ENCODE measurements around the gene DPP7. TPM values are rescaled to one million over a fixed set of nuclear protein-coding genes. Genes with fewer than 3 reads are reported as not detected.

DPP7 gene
- total and polyA plus RNA-seq, 3 donors from 2014 or later, result 207 to 242 (median 215) TPM

GRCh38 chr9:137117269-137117731 lies 2.8 kb upstream of the DPP7 start:
- TF ChIP-seq POLR2A (IDR thresholded peaks at IDR 0.05) (no peak), CTCF (IDR thresholded peaks at IDR 0.05) (no peak)
- Histone ChIP-seq H3K9me3 (no peaks in the 10 kb centered on the region), H3K27me3 (no peaks in the 10 kb centered on the region), H3K36me3 (ENCODE audit: low read depth, missing control alignments) (no peaks in the 10 kb centered on the region), H3K27ac (no peak overlapping the region), H3K4me3 (no peak overlapping the region), H3K4me1 (peaks cover 22% of the 10 kb centered on the region)
- 65 to 81% methylated on average over 9 to 15 of the region's 15 CpGs for WGBS, 2 donors
- DNase-seq, result no peak
- intact Hi-C loops (cut with DNase I; ENCODE audit: low total_unique reads), result loop anchor here (10.0 kb wide), 1 partner anchor 108 kb away; the partner anchor contains the start of genes CYSRT1, RNF208 and RNF224

GRCh38 chr9:137116728-137117127 lies 2.2 kb upstream of the DPP7 start:
- H3K27me3 ChIP-seq, result no peaks in the 10 kb centered on the region
- peak overlapping the region in 1 of 2 donors; percentile 32 for H3K27ac ChIP-seq
- H3K4me3 ChIP-seq, result no peak overlapping the region
- WGBS, 2 donors, result 44 to 60% methylated on average over 17 of the region's 17 CpGs
- no peaks in the 10 kb centered on the region for H3K9me3 ChIP-seq
- peak; percentile 45 for DNase-seq
- H3K4me1 ChIP-seq, result peaks cover 22% of the 10 kb centered on the region
- H3K36me3 ChIP-seq (ENCODE audit: low read depth, missing control alignments), result no peaks in the 10 kb centered on the region
- intact Hi-C loops (cut with DNase I; ENCODE audit: low total_unique reads), result loop anchor here (10.0 kb wide), 1 partner anchor 108 kb away; the partner anchor contains the start of genes CYSRT1, RNF208 and RNF224
- TF ChIP-seq POLR2A (IDR thresholded peaks at IDR 0.05) (no peak), CTCF (IDR thresholded peaks at IDR 0.05) (no peak)

GRCh38 chr9:137116027-137116507 lies 1.5 kb upstream of the DPP7 start:
- no peak for DNase-seq
- intact Hi-C loops (cut with DNase I; ENCODE audit: low total_unique reads), result loop anchor here (10.0 kb wide), 1 partner anchor 109 kb away; the partner anchor contains the start of genes CYSRT1, RNF208 and RNF224
- Histone ChIP-seq H3K27ac (peak overlapping the region; percentile 32 to 39), H3K4me3 (no peak overlapping the region), H3K27me3 (no peaks in the 10 kb centered on the region), H3K4me1 (peaks cover 22% of the 10 kb centered on the region), H3K9me3 (no peaks in the 10 kb centered on the region), H3K36me3 (ENCODE audit: low read depth, missing control alignments) (no peaks in the 10 kb centered on the region)
- TF ChIP-seq POLR2A (IDR thresholded peaks at IDR 0.05) (no peak), CTCF (IDR thresholded peaks at IDR 0.05) (no peak)
- WGBS, 2 donors, result 45 to 52% methylated on average over 2 to 6 of the region's 6 CpGs

- WGBS, 2 donors, result 51 to 79% methylated on average over 3 to 21 of the region's 21 CpGs
- H3K36me3 ChIP-seq (ENCODE audit: low read depth, missing control alignments), result no peaks in the 10 kb centered on the region
- H3K9me3 ChIP-seq, result no peaks in the 10 kb centered on the region
- peak overlapping the region; percentile 39 to 71 for H3K27ac ChIP-seq
- H3K27me3 ChIP-seq, result no peaks in the 10 kb centered on the region
- TF ChIP-seq POLR2A (IDR thresholded peaks at IDR 0.05), result no peak
- no peak for TF ChIP-seq CTCF (IDR thresholded peaks at IDR 0.05)
- DNase-seq, result no peak
- peak overlapping the region in 1 of 2 donors; percentile 76 for H3K4me3 ChIP-seq
- intact Hi-C loops (cut with DNase I; ENCODE audit: low total_unique reads), result loop anchor here (10.0 kb wide), 1 partner anchor 109 kb away; the partner anchor contains the start of genes CYSRT1, RNF208 and RNF224
- H3K4me1 ChIP-seq, result peaks cover 22% of the 10 kb centered on the region
These were observed 977 bp upstream of the DPP7 start for GRCh38 chr9:137115394-137116026.
